MCF 10A (cell line): Measurements from ENCODE around the gene COL13A1. TPM values are rescaled to one million over a fixed set of nuclear protein-coding genes. Genes with fewer than 3 reads are reported as not detected.

Source experiments
- BruUV-seq: library from RNA; stranded (reverse); fragments of 400-500 nt; replicated peaks from 2 replicates; lab custom pipeline; 2021; lab: Mats Ljungman, UMichigan
- CTCF ChIA-PET: fragments of 300-600 bp; sonication (Branson Sonifier 250); formaldehyde crosslinking; extraction: SDS; loops from one replicate; lab custom pipeline; 2021; ENCODE audit warnings: antibody characterized with exemption, inconsistent platforms; lab: Yijun Ruan, JAX
- POLR2A ChIA-PET: fragments of 300-600, 350-650 bp; sonication (Branson Sonifier 250); formaldehyde crosslinking; extraction: SDS; loops from one replicate; lab custom pipeline; 2020; ENCODE audit warnings: antibody characterized with exemption, inconsistent platforms; lab: Yijun Ruan, JAX
- DNase-seq: peaks from one replicate; pipeline ENCODE4 v3.0.0-alpha.2; 2018; ENCODE audit not compliant: unreplicated experiment
- H3K27ac Mint-ChIP-seq: one replicate; pipeline ENCODE4 v1.8.0; 2022; ENCODE audit warnings: mild to moderate bottlenecking, low read depth, mixed read lengths; ENCODE audit not compliant: unreplicated experiment
- H3K27me3 Mint-ChIP-seq: one replicate; pipeline ENCODE4 v1.8.0; 2022; ENCODE audit warnings: mixed read lengths; ENCODE audit not compliant: insufficient read depth, unreplicated experiment
- H3K36me3 Mint-ChIP-seq: one replicate; pipeline ENCODE4 v1.8.0; 2022; ENCODE audit warnings: mild to moderate bottlenecking, moderate library complexity, mixed read lengths; ENCODE audit not compliant: insufficient read depth, unreplicated experiment
- H3K4me1 Mint-ChIP-seq: one replicate; pipeline ENCODE4 v1.8.0; 2022; ENCODE audit warnings: mixed read lengths; ENCODE audit not compliant: insufficient read depth, unreplicated experiment
- H3K4me3 Mint-ChIP-seq: one replicate; pipeline ENCODE4 v1.8.0; 2022; ENCODE audit warnings: mild to moderate bottlenecking, moderate library complexity, mixed read lengths; ENCODE audit not compliant: unreplicated experiment
- H3K9me3 Mint-ChIP-seq: one replicate; pipeline ENCODE4 v1.8.0; 2022; ENCODE audit warnings: mixed read lengths; ENCODE audit not compliant: unreplicated experiment
- CTCF ChIP-seq: fragments of 200-600 bp; IDR thresholded peaks from one replicate; pipeline ENCODE4 v1.8.0; 2022; ENCODE audit warnings: antibody characterized with exemption, mild to moderate bottlenecking; ENCODE audit not compliant: unreplicated experiment
- intact Hi-C: fragments of 100-400 bp; cut with micrococcal nuclease; formaldehyde crosslinking; loops from 2 replicates; pipeline ENCODE4 v1.14.1; 2022
- total RNA-seq: library from RNA; stranded (reverse); gene quantifications from 2 replicates; pipeline ENCODE4 v1.2.3, GENCODE V29; 2022

The COL13A1 gene
- total RNA-seq, 1 experiment from 2014 or later, result 0.47 TPM

- intact Hi-C loops, result no loop called here
- BruUV-seq, result no TSS peak
- no peak for DNase-seq
- ChIA-PET POLR2A (interaction anchor here (0.5 kb wide), 1 partner anchor 236 kb away, joined by 3 read pairs; no protein-coding TSS in a partner anchor), CTCF (interaction anchor here (0.6 to 0.9 kb wide), 3 partner anchors 48 to 897 kb away, joined by 3 to 4 read pairs (median 4); no protein-coding TSS in a partner anchor)
- peaks cover 15% of the 10 kb centered on the region for H3K27me3 Mint-ChIP-seq
- H3K4me3 Mint-ChIP-seq, result no peak overlapping the region
- no peaks in the 10 kb centered on the region for H3K36me3 Mint-ChIP-seq
- no peak overlapping the region for H3K27ac Mint-ChIP-seq
- no peak for TF ChIP-seq CTCF
- no peaks in the 10 kb centered on the region for H3K9me3 Mint-ChIP-seq
- H3K4me1 Mint-ChIP-seq, result peaks cover 12% of the 10 kb centered on the region
Measured at GRCh38 chr10:69835875-69836730, 34.4 kb downstream of the COL13A1 start.

DNA sequence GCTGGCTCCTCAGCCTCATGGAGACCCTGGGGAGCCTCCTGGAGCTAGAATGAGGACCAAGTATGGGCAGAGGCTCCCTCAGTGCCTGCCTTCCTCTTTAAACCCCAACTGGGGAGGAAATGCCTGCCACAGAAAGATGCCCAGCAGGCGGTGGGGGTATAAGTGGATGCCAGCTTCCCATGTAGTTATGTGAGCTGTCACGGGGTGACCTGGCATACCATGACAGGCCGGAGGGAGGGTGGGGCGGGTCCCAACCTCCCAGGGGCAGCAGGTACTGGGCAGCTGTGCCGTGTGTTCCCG lies 35.0 kb downstream of the COL13A1 start:
- BruUV-seq, result no TSS peak
- Mint-ChIP-seq H3K27ac (no peak overlapping the region), H3K9me3 (no peaks in the 10 kb centered on the region), H3K4me3 (no peak overlapping the region), H3K36me3 (no peaks in the 10 kb centered on the region), H3K4me1 (peaks cover 12% of the 10 kb centered on the region), H3K27me3 (peaks cover 15% of the 10 kb centered on the region)
- ChIA-PET POLR2A (no interaction called here), CTCF (interaction anchor here (0.8 kb wide), 1 partner anchor 122 kb away, joined by 4 read pairs; no protein-coding TSS in a partner anchor)
- no peak for TF ChIP-seq CTCF
- intact Hi-C loops, result no loop called here
- no peak for DNase-seq

DNA sequence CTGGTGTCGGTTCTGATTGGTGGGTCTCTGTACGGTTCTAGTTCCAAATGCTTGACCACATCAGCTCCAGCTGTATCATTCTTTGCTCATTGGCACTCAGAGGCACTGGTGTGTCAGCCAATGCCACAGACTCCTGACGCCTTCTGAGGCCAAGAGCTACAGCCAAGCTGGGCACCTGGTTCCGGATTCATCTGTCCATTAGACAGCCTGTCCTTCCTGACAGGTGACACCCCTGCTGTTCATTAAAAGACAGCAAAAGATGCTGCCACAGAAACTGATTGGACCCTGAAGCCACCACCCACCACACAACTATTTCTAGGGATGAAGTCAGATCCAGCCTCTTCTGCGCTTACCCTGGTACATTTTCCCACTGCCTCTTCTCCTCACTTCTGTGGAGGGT lies 35.6 kb downstream of the COL13A1 start:
- Mint-ChIP-seq H3K36me3 (no peaks in the 10 kb centered on the region), H3K27ac (no peak overlapping the region), H3K27me3 (peaks cover 15% of the 10 kb centered on the region), H3K4me3 (no peak overlapping the region), H3K9me3 (no peaks in the 10 kb centered on the region), H3K4me1 (peaks cover 12% of the 10 kb centered on the region)
- no peak for TF ChIP-seq CTCF
- CTCF ChIA-PET, result no interaction called here
- no peak for DNase-seq
- intact Hi-C loops, result no loop called here
- POLR2A ChIA-PET, result no interaction called here
- no TSS peak for BruUV-seq

GRCh38 chr10:69838418-69838817 lies 36.7 kb downstream of the COL13A1 start:
- CTCF ChIA-PET, result interaction anchor here (0.6 kb wide), 3 partner anchors 62 to 323 kb away, joined by 3 to 4 read pairs (median 3); no protein-coding TSS in a partner anchor
- Mint-ChIP-seq H3K27me3 (peaks cover 11% of the 10 kb centered on the region), H3K27ac (no peak overlapping the region), H3K36me3 (no peaks in the 10 kb centered on the region), H3K4me1 (peaks cover 12% of the 10 kb centered on the region), H3K9me3 (no peaks in the 10 kb centered on the region), H3K4me3 (no peak overlapping the region)
- POLR2A ChIA-PET, result interaction anchor here (0.5 to 0.6 kb wide), 2 partner anchors 219 to 308 kb away, joined by 3 read pairs; partner anchors contain the start of gene TYSND1
- no peak for TF ChIP-seq CTCF
- no peak for DNase-seq
- no TSS peak for BruUV-seq
- intact Hi-C loops, result no loop called here
